ENCODE data around the gene KCNQ1.

- TF ChIP-seq POLR2A (IDR thresholded peaks at IDR 0.05; ENCODE audit: low read depth, low read length): no peak
- TF ChIP-seq POLR2AphosphoS5 (IDR thresholded peaks at IDR 0.05; ENCODE audit: low read depth, low read length): no peak
- TF ChIP-seq TAF1 (IDR thresholded peaks at IDR 0.05; ENCODE audit: low read depth, low read length): no peak
- TF ChIP-seq SPI1 (IDR thresholded peaks at IDR 0.05; ENCODE audit: low read depth, low read length): no peak
These were observed 250.5 kb downstream of the KCNQ1 start for GRCh38 chr11:2694995-2695939.

Measured in GM12891 (cell line).